ENCODE measurements around the gene PARP8.

- TF ChIP-seq POLR2A (IDR thresholded peaks at IDR 0.05) (no peak), CTCF (IDR thresholded peaks at IDR 0.05) (no peak)
These were observed 18.7 kb upstream of the PARP8 start for GRCh38 chr5:50647726-50648125.

All from ovary (tissue), 3 donors.